OCI-LY3 (cell line): ENCODE measurements around the gene LRP1B.

Source experiments
- EZH2phosphoT487 ChIP-seq: fragments of 200-600 bp; shearing (Covaris generic); IDR thresholded peaks from 2 replicates; pipeline ENCODE4 v1.6.1; 2018; ENCODE audit warnings: antibody characterized with exemption, mixed run types, low read depth
- TF ChIP-seq, protein P1 (sequence below): fragments of 200-600, 300-600 bp; sonication (generic); IDR thresholded peaks from 2 replicates; pipeline ENCODE4 v1.5.1; 2014; ENCODE audit warnings: antibody characterized with exemption, low read length, low read depth

DNA sequence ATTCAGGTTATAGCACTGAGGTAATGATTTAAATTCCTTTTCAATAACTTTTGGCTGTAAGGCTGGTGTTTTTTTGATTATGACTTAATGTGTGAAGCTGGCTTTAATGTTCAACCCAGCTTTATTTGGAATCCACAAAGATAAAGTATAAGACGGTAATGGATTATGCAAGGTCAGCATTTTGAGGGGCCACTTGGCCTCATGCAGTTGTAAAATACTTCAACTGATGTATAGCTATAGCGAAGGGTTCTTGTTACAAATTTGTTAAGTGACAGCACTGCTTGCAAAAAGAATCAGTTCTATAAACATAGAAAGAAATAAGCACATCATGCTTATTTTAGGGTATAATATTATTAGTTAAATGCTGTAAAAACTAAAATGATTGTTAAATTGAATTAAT is 36.6 kb downstream of the LRP1B start:
- TF ChIP-seq, protein P1, sequence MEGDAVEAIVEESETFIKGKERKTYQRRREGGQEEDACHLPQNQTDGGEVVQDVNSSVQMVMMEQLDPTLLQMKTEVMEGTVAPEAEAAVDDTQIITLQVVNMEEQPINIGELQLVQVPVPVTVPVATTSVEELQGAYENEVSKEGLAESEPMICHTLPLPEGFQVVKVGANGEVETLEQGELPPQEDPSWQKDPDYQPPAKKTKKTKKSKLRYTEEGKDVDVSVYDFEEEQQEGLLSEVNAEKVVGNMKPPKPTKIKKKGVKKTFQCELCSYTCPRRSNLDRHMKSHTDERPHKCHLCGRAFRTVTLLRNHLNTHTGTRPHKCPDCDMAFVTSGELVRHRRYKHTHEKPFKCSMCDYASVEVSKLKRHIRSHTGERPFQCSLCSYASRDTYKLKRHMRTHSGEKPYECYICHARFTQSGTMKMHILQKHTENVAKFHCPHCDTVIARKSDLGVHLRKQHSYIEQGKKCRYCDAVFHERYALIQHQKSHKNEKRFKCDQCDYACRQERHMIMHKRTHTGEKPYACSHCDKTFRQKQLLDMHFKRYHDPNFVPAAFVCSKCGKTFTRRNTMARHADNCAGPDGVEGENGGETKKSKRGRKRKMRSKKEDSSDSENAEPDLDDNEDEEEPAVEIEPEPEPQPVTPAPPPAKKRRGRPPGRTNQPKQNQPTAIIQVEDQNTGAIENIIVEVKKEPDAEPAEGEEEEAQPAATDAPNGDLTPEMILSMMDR: no peak
- no peak for TF ChIP-seq EZH2phosphoT487
